HepG2 (cell line): Measurements from ENCODE around the gene ZNF554. TPM values are rescaled to one million over a fixed set of nuclear protein-coding genes. Genes with fewer than 3 reads are reported as not detected.
A peak's percentile ranks its signal among the peaks of the same experiment; 100 is the strongest.

Experiments used
- ATAD3A ChIP-seq: sonication (generic); formaldehyde crosslinking; IDR thresholded peaks from 2 replicates; pipeline ENCODE4 v1.4.0; 2020; ENCODE audit warnings: missing genetic modification reagents
- ATF7-NPFF ChIP-seq: sonication (generic); formaldehyde crosslinking; IDR thresholded peaks from 2 replicates; pipeline ENCODE4 v1.8.1; 2023; ENCODE audit warnings: mild to moderate bottlenecking, low read depth, missing genetic modification reagents, moderate library complexity
- FOXC1 ChIP-seq: sonication (generic); formaldehyde crosslinking; IDR thresholded peaks from 2 replicates; pipeline ENCODE4 v1.8.0; 2022; ENCODE audit warnings: mild to moderate bottlenecking, missing genetic modification reagents, borderline replicate concordance
- HNRNPK ChIP-seq: fragments of 200-400 bp; formaldehyde crosslinking; IDR thresholded peaks from 2 replicates; pipeline ENCODE4 v1.6.1; 2018; ENCODE audit warnings: low read length, low read depth, moderate library complexity, mild to moderate bottlenecking; ENCODE audit not compliant: poor library complexity, severe bottlenecking
- HOXA3 ChIP-seq: sonication (generic); formaldehyde crosslinking; IDR thresholded peaks from 2 replicates; pipeline ENCODE4 v1.5.0; 2020; ENCODE audit warnings: missing genetic modification reagents
- HOXA7 ChIP-seq: sonication (generic); formaldehyde crosslinking; IDR thresholded peaks from 2 replicates; pipeline ENCODE4 v1.8.1; 2022; ENCODE audit warnings: mild to moderate bottlenecking, missing genetic modification reagents, moderate library complexity
- MIER3 ChIP-seq: IDR thresholded peaks from 2 replicates; pipeline ENCODE4 v1.6.1; 2016; ENCODE audit warnings: missing compliant biosample characterization, borderline replicate concordance
- SNAPC4 ChIP-seq: sonication (generic); formaldehyde crosslinking; IDR thresholded peaks from 2 replicates; pipeline ENCODE4 v1.4.0; 2020; ENCODE audit warnings: mild to moderate bottlenecking, missing genetic modification reagents
- ZMAT3 ChIP-seq: sonication (generic); formaldehyde crosslinking; conservative IDR thresholded peaks from 2 replicates; pipeline ENCODE4 v1.7.0; 2021; ENCODE audit warnings: missing genetic modification reagents
- ZNF10 ChIP-seq: sonication (generic); formaldehyde crosslinking; IDR thresholded peaks from 2 replicates; pipeline ENCODE4 v1.4.0; 2020; ENCODE audit warnings: mild to moderate bottlenecking, low read depth, missing genetic modification reagents, borderline replicate concordance
- ZNF441 ChIP-seq: sonication (generic); formaldehyde crosslinking; IDR thresholded peaks from 2 replicates; pipeline ENCODE4 v1.7.0; 2021; ENCODE audit warnings: missing genetic modification reagents, borderline replicate concordance
- ZNF530 ChIP-seq: sonication (generic); formaldehyde crosslinking; IDR thresholded peaks from 2 replicates; pipeline ENCODE4 v1.5.0; 2020; ENCODE audit warnings: low read depth, mild to moderate bottlenecking, missing genetic modification reagents
- ZNF790 ChIP-seq: sonication (generic); formaldehyde crosslinking; IDR thresholded peaks from 2 replicates; pipeline ENCODE4 v1.8.0; 2022; ENCODE audit warnings: missing genetic modification reagents, mild to moderate bottlenecking, borderline replicate concordance
- ZNF883 ChIP-seq: sonication (generic); formaldehyde crosslinking; IDR thresholded peaks from 2 replicates; pipeline ENCODE4 v1.5.1; 2020; ENCODE audit warnings: mild to moderate bottlenecking, missing genetic modification reagents; ENCODE audit errors: not compliant biosample characterization
- polyA plus RNA-seq, 8 experiments: library from polyadenylated mRNA; depleted of rRNA in 3 of 8; stranded (reverse) in 7 of 8; unstranded in 1 of 8; fragments of >200 nt; fragmentation: Illumina TruSeq in 4 of 8; extraction: Trizol in 4 of 8; gene quantifications; 2 replicates each; pipeline versions ENCODE4 v1.2.1 to v1.2.3, GENCODE V29; 2011 to 2016; ENCODE audit warnings: low read depth in 4 of 8, missing spikeins in 1 of 8, mixed read lengths in 1 of 8; ENCODE audit not compliant: insufficient read depth in 1 of 8
- total RNA-seq, 5 experiments: library from RNA; depleted of rRNA; stranded (reverse); fragments of >200 nt; fragmentation: Illumina TruSeq; extraction: Trizol; gene quantifications; 2 replicates each; pipeline ENCODE4 v1.2.3, GENCODE V29; 2016; ENCODE audit warnings: low read depth in 1 of 5
- TF ChIP-seq, protein P1 (sequence below): sonication (generic); formaldehyde crosslinking; IDR thresholded peaks from 2 replicates; pipeline ENCODE4 v1.4.0; 2020; ENCODE audit warnings: missing genetic modification reagents
- TF ChIP-seq, protein P2 (sequence below): IDR thresholded peaks from 2 replicates; pipeline ENCODE4 v1.6.1; 2016; ENCODE audit warnings: missing compliant biosample characterization, missing genetic modification reagents, borderline replicate concordance
- TF ChIP-seq, protein P3 (sequence below): sonication (generic); formaldehyde crosslinking; IDR thresholded peaks from 2 replicates; pipeline ENCODE4 v1.8.0; 2022; ENCODE audit warnings: mild to moderate bottlenecking, missing genetic modification reagents, moderate library complexity

The ZNF554 gene
- total and polyA plus RNA-seq, 2 of the 13 experiments (the other 11 are each of a cell fraction or from before 2014, with no cell fraction given): 2.2 to 2.7 TPM

DNA sequence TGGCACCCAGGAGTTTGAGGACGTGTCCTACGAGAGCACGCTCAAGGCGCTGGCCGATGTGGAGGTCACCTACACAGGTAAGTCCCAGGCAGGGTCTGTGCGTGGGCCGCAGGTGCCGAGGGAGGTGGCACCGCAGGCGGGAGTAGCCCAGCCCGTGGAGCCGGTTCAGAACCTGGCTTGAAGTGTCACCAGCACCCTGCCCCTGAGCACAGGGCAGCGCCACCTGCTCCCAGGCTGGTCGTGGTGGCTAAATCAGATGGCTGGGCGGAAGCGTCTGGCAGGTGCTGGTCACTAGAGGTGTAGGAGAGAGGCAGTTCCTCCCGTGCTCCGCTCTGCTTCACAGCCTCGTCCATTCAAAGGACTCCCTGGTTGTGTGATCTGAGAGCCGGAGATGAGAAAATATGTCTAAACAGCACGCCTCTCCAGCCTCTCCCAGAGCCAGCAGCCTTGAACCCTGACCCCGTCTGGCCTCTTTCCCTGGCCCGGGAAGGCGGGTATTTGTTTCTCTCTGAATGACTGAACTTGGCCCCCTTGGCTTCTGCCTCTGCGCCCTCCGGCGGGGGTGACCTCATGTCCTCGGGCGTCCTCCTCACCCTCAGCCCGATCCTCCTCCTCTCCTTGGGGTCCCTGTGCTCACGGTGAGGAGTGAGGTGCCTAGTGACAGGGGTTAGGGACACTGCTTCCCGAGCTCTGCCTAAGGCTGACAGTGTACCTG lies 29.0 kb upstream of the ZNF554 start (continued):
- TF ChIP-seq, protein P1, sequence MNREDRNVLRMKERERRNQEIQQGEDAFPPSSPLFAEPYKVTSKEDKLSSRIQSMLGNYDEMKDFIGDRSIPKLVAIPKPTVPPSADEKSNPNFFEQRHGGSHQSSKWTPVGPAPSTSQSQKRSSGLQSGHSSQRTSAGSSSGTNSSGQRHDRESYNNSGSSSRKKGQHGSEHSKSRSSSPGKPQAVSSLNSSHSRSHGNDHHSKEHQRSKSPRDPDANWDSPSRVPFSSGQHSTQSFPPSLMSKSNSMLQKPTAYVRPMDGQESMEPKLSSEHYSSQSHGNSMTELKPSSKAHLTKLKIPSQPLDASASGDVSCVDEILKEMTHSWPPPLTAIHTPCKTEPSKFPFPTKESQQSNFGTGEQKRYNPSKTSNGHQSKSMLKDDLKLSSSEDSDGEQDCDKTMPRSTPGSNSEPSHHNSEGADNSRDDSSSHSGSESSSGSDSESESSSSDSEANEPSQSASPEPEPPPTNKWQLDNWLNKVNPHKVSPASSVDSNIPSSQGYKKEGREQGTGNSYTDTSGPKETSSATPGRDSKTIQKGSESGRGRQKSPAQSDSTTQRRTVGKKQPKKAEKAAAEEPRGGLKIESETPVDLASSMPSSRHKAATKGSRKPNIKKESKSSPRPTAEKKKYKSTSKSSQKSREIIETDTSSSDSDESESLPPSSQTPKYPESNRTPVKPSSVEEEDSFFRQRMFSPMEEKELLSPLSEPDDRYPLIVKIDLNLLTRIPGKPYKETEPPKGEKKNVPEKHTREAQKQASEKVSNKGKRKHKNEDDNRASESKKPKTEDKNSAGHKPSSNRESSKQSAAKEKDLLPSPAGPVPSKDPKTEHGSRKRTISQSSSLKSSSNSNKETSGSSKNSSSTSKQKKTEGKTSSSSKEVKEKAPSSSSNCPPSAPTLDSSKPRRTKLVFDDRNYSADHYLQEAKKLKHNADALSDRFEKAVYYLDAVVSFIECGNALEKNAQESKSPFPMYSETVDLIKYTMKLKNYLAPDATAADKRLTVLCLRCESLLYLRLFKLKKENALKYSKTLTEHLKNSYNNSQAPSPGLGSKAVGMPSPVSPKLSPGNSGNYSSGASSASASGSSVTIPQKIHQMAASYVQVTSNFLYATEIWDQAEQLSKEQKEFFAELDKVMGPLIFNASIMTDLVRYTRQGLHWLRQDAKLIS (CRISPR knock-in tag): no peak
- TF ChIP-seq FOXC1 (peak; percentile 64; the same call in 1 of the 2 replicates), MIER3 (CRISPR knock-in tag) (no peak), ZNF441 (CRISPR knock-in tag) (peak; percentile 85; the same call in 1 of the 2 replicates), ZNF10 (CRISPR knock-in tag) (no peak), SNAPC4 (no peak), ZNF530 (CRISPR knock-in tag) (no peak), ZNF790 (CRISPR knock-in tag) (0 out of 2 replicates have a peak, but pooled peaks have one; percentile 67), ATAD3A (no peak), HNRNPK (no peak), ZNF883 (CRISPR knock-in tag) (no peak), HOXA7 (CRISPR knock-in tag) (no peak), HOXA3 (CRISPR knock-in tag) (peak; percentile 81; the same call in 1 of the 2 replicates), ZMAT3 (0 out of 2 replicates have a peak, but pooled peaks have one; percentile 24), ATF7-NPFF (CRISPR knock-in tag) (no peak)
- TF ChIP-seq, protein P2, sequence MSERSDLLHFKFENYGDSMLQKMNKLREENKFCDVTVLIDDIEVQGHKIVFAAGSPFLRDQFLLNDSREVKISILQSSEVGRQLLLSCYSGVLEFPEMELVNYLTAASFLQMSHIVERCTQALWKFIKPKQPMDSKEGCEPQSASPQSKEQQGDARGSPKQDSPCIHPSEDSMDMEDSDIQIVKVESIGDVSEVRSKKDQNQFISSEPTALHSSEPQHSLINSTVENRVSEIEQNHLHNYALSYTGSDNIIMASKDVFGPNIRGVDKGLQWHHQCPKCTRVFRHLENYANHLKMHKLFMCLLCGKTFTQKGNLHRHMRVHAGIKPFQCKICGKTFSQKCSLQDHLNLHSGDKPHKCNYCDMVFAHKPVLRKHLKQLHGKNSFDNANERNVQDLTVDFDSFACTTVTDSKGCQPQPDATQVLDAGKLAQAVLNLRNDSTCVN (CRISPR knock-in tag): no peak
- TF ChIP-seq, protein P3, sequence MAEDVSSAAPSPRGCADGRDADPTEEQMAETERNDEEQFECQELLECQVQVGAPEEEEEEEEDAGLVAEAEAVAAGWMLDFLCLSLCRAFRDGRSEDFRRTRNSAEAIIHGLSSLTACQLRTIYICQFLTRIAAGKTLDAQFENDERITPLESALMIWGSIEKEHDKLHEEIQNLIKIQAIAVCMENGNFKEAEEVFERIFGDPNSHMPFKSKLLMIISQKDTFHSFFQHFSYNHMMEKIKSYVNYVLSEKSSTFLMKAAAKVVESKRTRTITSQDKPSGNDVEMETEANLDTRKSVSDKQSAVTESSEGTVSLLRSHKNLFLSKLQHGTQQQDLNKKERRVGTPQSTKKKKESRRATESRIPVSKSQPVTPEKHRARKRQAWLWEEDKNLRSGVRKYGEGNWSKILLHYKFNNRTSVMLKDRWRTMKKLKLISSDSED (CRISPR knock-in tag): no peak
